Keratinocyte (primary cell): ENCODE results near the gene KRT82. TPM values are rescaled to one million over a fixed set of nuclear protein-coding genes. Genes with fewer than 3 reads are reported as not detected.

Experiments
- DNase-seq: peaks from one replicate; pipeline ENCODE4 v3.0.0-alpha.2; 2011; ENCODE audit warnings: low read depth, missing footprints, low spot score
- FAIRE-seq: peaks from 2 replicates; lab custom pipeline; 2011; peaks lifted over from hg19 to GRCh38; lab: Jason Lieb, UNC
- H2AFZ ChIP-seq: 2 replicates; pipeline ENCODE4 v1.6.0; 2012; ENCODE audit warnings: low read length, control low read depth, inconsistent platforms; ENCODE audit not compliant: control insufficient read depth
- H3K27ac ChIP-seq: 2 replicates; pipeline ENCODE4 v1.5.1; 2011; ENCODE audit warnings: low read length; ENCODE audit not compliant: control insufficient read depth, insufficient read depth
- H3K27me3 ChIP-seq: 3 replicates; pipeline ENCODE4 v1.6.0; 2011; ENCODE audit warnings: low read length; ENCODE audit not compliant: control insufficient read depth, insufficient read depth; ENCODE audit errors: extremely low read depth
- H3K36me3 ChIP-seq, 2 experiments: 2 replicates in 1 of 2; 3 replicates in 1 of 2; pipeline ENCODE4 v1.5.1; 2011; ENCODE audit warnings: low read length in 2 of 2, mild to moderate bottlenecking in 1 of 2; ENCODE audit not compliant: control insufficient read depth in 2 of 2, insufficient read depth in 2 of 2; ENCODE audit errors: extremely low read depth in 1 of 2
- H3K4me1 ChIP-seq: 3 replicates; pipeline ENCODE4 v1.5.1; 2011; ENCODE audit warnings: low read length; ENCODE audit not compliant: control insufficient read depth, insufficient read depth; ENCODE audit errors: extremely low read depth
- H3K4me2 ChIP-seq: 3 replicates; pipeline ENCODE4 v1.6.0; 2011; ENCODE audit warnings: low read depth, low read length; ENCODE audit not compliant: control insufficient read depth, insufficient read depth; ENCODE audit errors: extremely low read depth
- H3K4me3 ChIP-seq, 3 experiments: fragments of 200-600 bp in 1 of 3; sonication (generic) in 1 of 3; 2 replicates in 2 of 3; 3 replicates in 1 of 3; pipeline ENCODE4 v1.5.1; 2011 to 2016; ENCODE audit warnings: low read length in 3 of 3, mild to moderate bottlenecking in 3 of 3, control low read depth in 2 of 3, inconsistent platforms in 1 of 3, low read depth in 1 of 3, mixed read lengths in 1 of 3, mixed run types in 1 of 3, moderate library complexity in 1 of 3; ENCODE audit not compliant: control insufficient read depth in 2 of 3, insufficient read depth in 2 of 3; ENCODE audit errors: extremely low read depth in 1 of 3
- H3K79me2 ChIP-seq: 2 replicates; pipeline ENCODE4 v1.6.0; 2012; ENCODE audit warnings: low read length; ENCODE audit not compliant: control insufficient read depth, insufficient read depth
- H3K9ac ChIP-seq: 3 replicates; pipeline ENCODE4 v1.6.0; 2011; ENCODE audit warnings: low read length; ENCODE audit not compliant: control insufficient read depth, insufficient read depth; ENCODE audit errors: extremely low read depth
- H3K9me1 ChIP-seq: 3 replicates; pipeline ENCODE4 v1.6.0; 2011; ENCODE audit warnings: low read length; ENCODE audit not compliant: control insufficient read depth, insufficient read depth; ENCODE audit errors: extremely low read depth
- H3K9me3 ChIP-seq: 2 replicates; pipeline ENCODE4 v1.5.1; 2012; ENCODE audit warnings: low read depth, low read length; ENCODE audit not compliant: control insufficient read depth
- H4K20me1 ChIP-seq: 3 replicates; pipeline ENCODE4 v1.6.0; 2011; ENCODE audit warnings: low read length; ENCODE audit not compliant: control insufficient read depth, insufficient read depth; ENCODE audit errors: extremely low read depth
- CTCF ChIP-seq, 3 experiments: IDR thresholded peaks in 1 of 3; conservative IDR thresholded peaks in 1 of 3; optimal IDR thresholded peaks in 1 of 3; 2 replicates in 2 of 3; 3 replicates in 1 of 3; pipeline versions ENCODE3 to v1.5.1; 2011; ENCODE audit warnings: low read length in 3 of 3, mild to moderate bottlenecking in 3 of 3, moderate library complexity in 2 of 3, control low read depth in 1 of 3, inconsistent platforms in 1 of 3; ENCODE audit not compliant: insufficient read depth in 2 of 3; ENCODE audit errors: extremely low read depth in 1 of 3
- EZH2 ChIP-seq: IDR thresholded peaks from one replicate; pipeline ENCODE4 v1.6.1; 2012; ENCODE audit warnings: inconsistent platforms, mild to moderate bottlenecking, low read length, moderate library complexity
- dilution Hi-C: fragments of 300-500 bp; cut with MboI; formaldehyde crosslinking; loops from one replicate; pipeline ENCODE4 v1.7.0; 2020; ENCODE audit warnings: low sequenced_read_pairs; ENCODE audit not compliant: extremely low pct_ligation_motif_present
- polyA plus RNA-seq, 5 experiments: library from polyadenylated mRNA; depleted of rRNA in 3 of 5; stranded (reverse) in 3 of 5; stranded (forward) in 1 of 5; unstranded in 1 of 5; fragments of >200 nt; gene quantifications; 1 replicate in 1 of 5; 2 replicates in 3 of 5; 3 replicates in 1 of 5; pipeline versions ENCODE4 v1.2.1 to v1.2.3, GENCODE V29; 2011 to 2012; ENCODE audit warnings: missing spikeins in 2 of 5, low read depth in 1 of 5, low replicate concordance in 1 of 5

KRT82 gene
- polyA plus RNA-seq, 1 donor (not counting 4 experiments of a cell fraction or from before 2014, with no cell fraction given) = not detected

GRCh38 chr12:52439845-52440244 lies 33.7 kb upstream of the KRT82 start:
- Histone ChIP-seq H3K27me3 (no peaks in the 10 kb centered on the region), H2AFZ (no peak overlapping the region), H4K20me1 (no peaks in the 10 kb centered on the region), H3K9me1 (no peaks in the 10 kb centered on the region), H3K79me2 (peaks cover 2% of the 10 kb centered on the region), H3K4me3 (no peak overlapping the region), H3K9ac (peak overlapping the region; percentile 78), H3K4me1 (peaks cover 88% of the 10 kb centered on the region), H3K36me3 (peaks cover 0 to 2% of the 10 kb centered on the region in 2 experiments), H3K27ac (peak overlapping the region; percentile 97), H3K4me2 (no peak overlapping the region), H3K9me3 (no peaks in the 10 kb centered on the region)
- no peak for DNase-seq
- peak; percentile 43 for FAIRE-seq
- TF ChIP-seq EZH2 (no peak), CTCF (optimal IDR thresholded peaks at IDR 0.05 in 1 of 3, IDR thresholded peaks at IDR 0.05 in 1 of 3, conservative IDR thresholded peaks at IDR 0.05 in 1 of 3; ENCODE audit: extremely low read depth in 1 of 3, insufficient read depth in 2 of 3, low read length in 3 of 3) (no peak)
- dilution Hi-C loops = no loop called here

- H3K4me3 ChIP-seq = no peak overlapping the region
- H4K20me1 ChIP-seq = no peaks in the 10 kb centered on the region
- no peaks in the 10 kb centered on the region for H3K27me3 ChIP-seq
- no peak overlapping the region for H2AFZ ChIP-seq
- dilution Hi-C loops = no loop called here
- peak overlapping the region; percentile 97 for H3K27ac ChIP-seq
- H3K4me1 ChIP-seq = peaks cover 93% of the 10 kb centered on the region
- H3K9me3 ChIP-seq = no peaks in the 10 kb centered on the region
- peaks cover 0 to 2% of the 10 kb centered on the region in 2 experiments for H3K36me3 ChIP-seq
- TF ChIP-seq CTCF (optimal IDR thresholded peaks at IDR 0.05 in 1 of 3, IDR thresholded peaks at IDR 0.05 in 1 of 3, conservative IDR thresholded peaks at IDR 0.05 in 1 of 3; ENCODE audit: extremely low read depth in 1 of 3, insufficient read depth in 2 of 3, low read length in 3 of 3) (no peak), EZH2 (no peak)
- no peak overlapping the region for H3K9ac ChIP-seq
- no peak for FAIRE-seq
- no peaks in the 10 kb centered on the region for H3K9me1 ChIP-seq
- H3K4me2 ChIP-seq = no peak overlapping the region
- peaks cover 2% of the 10 kb centered on the region for H3K79me2 ChIP-seq
- DNase-seq = no peak
Measured at GRCh38 chr12:52439420-52439819, 33.3 kb upstream of the KRT82 start.
